Esophagus (tissue), 2 donors: ENCODE data around the gene PLCH2. TPM values are rescaled to one million over a fixed set of nuclear protein-coding genes. Genes with fewer than 3 reads are reported as not detected.

ENCODE experiments used
- H3K27ac ChIP-seq, 2 donors: one replicate each; pipeline ENCODE4 v1.5.1; 2013; ENCODE audit warnings: low read depth in 2 of 2, mild to moderate bottlenecking in 2 of 2, inconsistent platforms in 1 of 2, low read length in 1 of 2, moderate library complexity in 1 of 2
- H3K27me3 ChIP-seq, 2 donors: one replicate each; pipeline ENCODE4 v1.6.1; 2013; ENCODE audit warnings: low read length in 2 of 2, control low read depth in 1 of 2, mild to moderate bottlenecking in 1 of 2; ENCODE audit not compliant: insufficient read depth in 2 of 2, control insufficient read depth in 1 of 2
- H3K36me3 ChIP-seq, 2 donors: one replicate each; pipeline ENCODE4 v1.6.1; 2013; ENCODE audit warnings: low read length in 1 of 2; ENCODE audit not compliant: control insufficient read depth in 2 of 2, insufficient read depth in 2 of 2
- H3K4me1 ChIP-seq, 2 donors: one replicate each; pipeline ENCODE4 v1.6.1; 2013; ENCODE audit warnings: low read length in 1 of 2; ENCODE audit not compliant: control insufficient read depth in 2 of 2, insufficient read depth in 2 of 2
- H3K4me3 ChIP-seq, 2 donors: one replicate each; pipeline ENCODE4 v1.5.1; 2013; ENCODE audit warnings: low read length in 2 of 2, mild to moderate bottlenecking in 2 of 2, low read depth in 1 of 2, moderate library complexity in 1 of 2
- H3K9me3 ChIP-seq, 2 donors: one replicate each; pipeline ENCODE4 v1.6.1; 2013; ENCODE audit warnings: mild to moderate bottlenecking in 2 of 2, low read depth in 1 of 2, low read length in 1 of 2, moderate library complexity in 1 of 2; ENCODE audit not compliant: control insufficient read depth in 2 of 2, insufficient read depth in 1 of 2
- WGBS, 2 donors: extraction: QIAGEN DNeasy Blood & Tissue Kit; methylation state at CpG; one replicate each; pipeline ENCODE4 v1.1.7; 2013; 5-methylcytosine and 5-hydroxymethylcytosine counted together
- polyA plus RNA-seq, 2 donors: library from polyadenylated mRNA; stranded (reverse); fragments of 200-250 nt; gene quantifications; one replicate each; pipeline ENCODE4 v1.2.3, GENCODE V29; 2013
- donor health status: healthy with polysubstance abuse.
- donor health status: Bipolar disorder and iron deficiency.

Gene PLCH2
- polyA plus RNA-seq, 2 donors, result 19.2 to 88.7 TPM

- H3K27me3 ChIP-seq, result no peaks in the 10 kb centered on the region
- peak overlapping the region in 1 of 2 donors; percentile 43 for H3K27ac ChIP-seq
- 59 to 63% methylated on average over 11 of the region's 11 CpGs for WGBS, 2 donors
- no peaks in the 10 kb centered on the region for H3K9me3 ChIP-seq
- no peak overlapping the region for H3K4me3 ChIP-seq
- H3K36me3 ChIP-seq, result no peaks in the 10 kb centered on the region
- H3K4me1 ChIP-seq, result peaks cover 18 to 56% of the 10 kb centered on the region in 2 donors
Measured at GRCh38 chr1:2533365-2533764, 57.3 kb downstream of the PLCH2 start.

GRCh38 chr1:2534315-2534686 is 58.2 kb downstream of the PLCH2 start:
- whole genome bisulfite sequencing, 2 donors, result 32 to 35% methylated on average over 7 of the region's 7 CpGs
- Histone ChIP-seq H3K9me3 (no peaks in the 10 kb centered on the region), H3K27ac (peak overlapping the region; percentile 25 to 59), H3K27me3 (no peaks in the 10 kb centered on the region), H3K4me3 (no peak overlapping the region), H3K4me1 (peaks cover 17 to 53% of the 10 kb centered on the region in 2 donors), H3K36me3 (no peaks in the 10 kb centered on the region)

- H3K27ac ChIP-seq, result peak overlapping the region; percentile 25 to 59
- WGBS, 2 donors, result 28 to 29% methylated on average over 18 of the region's 18 CpGs
- peak overlapping the region in 1 of 2 donors; percentile 13 for H3K4me3 ChIP-seq
- H3K27me3 ChIP-seq, result no peaks in the 10 kb centered on the region
- H3K4me1 ChIP-seq, result peaks cover 17 to 53% of the 10 kb centered on the region in 2 donors
- no peaks in the 10 kb centered on the region for H3K9me3 ChIP-seq
- no peaks in the 10 kb centered on the region for H3K36me3 ChIP-seq
Measured at GRCh38 chr1:2534687-2535441, 58.8 kb downstream of the PLCH2 start.

GRCh38 chr1:2535455-2535854 is 59.4 kb downstream of the PLCH2 start:
- peaks cover 12 to 53% of the 10 kb centered on the region in 2 donors for H3K4me1 ChIP-seq
- WGBS, 2 donors, result 47 to 56% methylated on average over 27 of the region's 27 CpGs
- no peaks in the 10 kb centered on the region for H3K27me3 ChIP-seq
- peak overlapping the region in 1 of 2 donors; percentile 13 for H3K4me3 ChIP-seq
- peak overlapping the region in 1 of 2 donors; percentile 59 for H3K27ac ChIP-seq
- H3K36me3 ChIP-seq, result no peaks in the 10 kb centered on the region
- H3K9me3 ChIP-seq, result no peaks in the 10 kb centered on the region

- Histone ChIP-seq H3K9me3 (no peaks in the 10 kb centered on the region), H3K27me3 (no peaks in the 10 kb centered on the region), H3K27ac (no peak overlapping the region), H3K4me1 (peaks cover 10 to 48% of the 10 kb centered on the region in 2 donors), H3K36me3 (no peaks in the 10 kb centered on the region), H3K4me3 (no peak overlapping the region)
- WGBS, 2 donors, result 80 to 82% methylated on average over 9 of the region's 9 CpGs
Measured at GRCh38 chr1:2535981-2536380, 59.9 kb downstream of the PLCH2 start.

GRCh38 chr1:2537784-2538115 is 61.7 kb downstream of the PLCH2 start:
- H3K27me3 ChIP-seq, result no peaks in the 10 kb centered on the region
- peaks cover 6 to 35% of the 10 kb centered on the region in 2 donors for H3K4me1 ChIP-seq
- WGBS, 2 donors, result 53 to 63% methylated on average over 9 of the region's 9 CpGs
- no peak overlapping the region for H3K27ac ChIP-seq
- no peak overlapping the region for H3K4me3 ChIP-seq
- H3K36me3 ChIP-seq, result no peaks in the 10 kb centered on the region
- no peaks in the 10 kb centered on the region for H3K9me3 ChIP-seq

- Histone ChIP-seq H3K36me3 (no peaks in the 10 kb centered on the region), H3K9me3 (no peaks in the 10 kb centered on the region), H3K4me1 (peaks cover 6 to 29% of the 10 kb centered on the region in 2 donors), H3K27ac (no peak overlapping the region), H3K27me3 (no peaks in the 10 kb centered on the region), H3K4me3 (no peak overlapping the region)
- 86 to 88% methylated on average over 4 of the region's 4 CpGs for WGBS, 2 donors
Measured at GRCh38 chr1:2538376-2538775, 62.3 kb downstream of the PLCH2 start.

- no peaks in the 10 kb centered on the region for H3K9me3 ChIP-seq
- H3K36me3 ChIP-seq, result no peaks in the 10 kb centered on the region
- H3K4me1 ChIP-seq, result peaks cover 6 to 26% of the 10 kb centered on the region in 2 donors
- no peak overlapping the region for H3K27ac ChIP-seq
- H3K27me3 ChIP-seq, result no peaks in the 10 kb centered on the region
- 93% methylated on average over 8 of the region's 8 CpGs for WGBS, 2 donors
- no peak overlapping the region for H3K4me3 ChIP-seq
Measured at GRCh38 chr1:2538872-2539271, 62.8 kb downstream of the PLCH2 start.

- no peak overlapping the region for H3K4me3 ChIP-seq
- H3K36me3 ChIP-seq, result no peaks in the 10 kb centered on the region
- WGBS, 2 donors, result 77 to 82% methylated on average over 12 of the region's 12 CpGs
- H3K27me3 ChIP-seq, result no peaks in the 10 kb centered on the region
- no peaks in the 10 kb centered on the region for H3K9me3 ChIP-seq
- H3K27ac ChIP-seq, result no peak overlapping the region
- peaks cover 6 to 27% of the 10 kb centered on the region in 2 donors for H3K4me1 ChIP-seq
Measured at GRCh38 chr1:2539312-2539907, 63.3 kb downstream of the PLCH2 start.
